Stimulated activated CD4-positive, alpha-beta T cell treated with anti-CD3 and anti-CD28 coated beads, Interleukin-15, amount 100 ng/mL, for 24 hours (primary cell): ENCODE measurements around the gene ATF4.

Experiments
- DNase-seq: peaks from one replicate; pipeline ENCODE4 v3.0.0-alpha.2; 2020

ATF4 gene

DNA sequence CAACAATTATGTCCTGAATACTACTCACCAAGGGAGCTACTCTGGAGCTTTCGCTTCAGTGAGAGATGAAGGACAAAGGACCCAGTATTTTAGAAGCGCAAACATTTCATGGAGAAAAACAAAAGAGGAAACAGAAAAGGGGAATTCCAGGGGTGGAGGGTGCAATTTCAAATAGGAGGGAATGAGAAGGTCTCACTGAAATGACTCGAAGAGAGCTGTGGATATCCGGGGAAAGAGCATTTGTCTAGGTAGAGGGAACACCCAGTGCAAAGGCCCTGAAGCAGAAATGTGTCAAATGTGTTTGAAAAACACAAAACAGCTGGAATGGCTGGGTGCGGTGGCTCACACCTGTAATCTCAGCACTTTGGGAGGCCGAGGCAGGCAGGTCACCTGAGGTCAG lies 9.8 kb downstream of the ATF4 start:
- no peak for DNase-seq

DNA sequence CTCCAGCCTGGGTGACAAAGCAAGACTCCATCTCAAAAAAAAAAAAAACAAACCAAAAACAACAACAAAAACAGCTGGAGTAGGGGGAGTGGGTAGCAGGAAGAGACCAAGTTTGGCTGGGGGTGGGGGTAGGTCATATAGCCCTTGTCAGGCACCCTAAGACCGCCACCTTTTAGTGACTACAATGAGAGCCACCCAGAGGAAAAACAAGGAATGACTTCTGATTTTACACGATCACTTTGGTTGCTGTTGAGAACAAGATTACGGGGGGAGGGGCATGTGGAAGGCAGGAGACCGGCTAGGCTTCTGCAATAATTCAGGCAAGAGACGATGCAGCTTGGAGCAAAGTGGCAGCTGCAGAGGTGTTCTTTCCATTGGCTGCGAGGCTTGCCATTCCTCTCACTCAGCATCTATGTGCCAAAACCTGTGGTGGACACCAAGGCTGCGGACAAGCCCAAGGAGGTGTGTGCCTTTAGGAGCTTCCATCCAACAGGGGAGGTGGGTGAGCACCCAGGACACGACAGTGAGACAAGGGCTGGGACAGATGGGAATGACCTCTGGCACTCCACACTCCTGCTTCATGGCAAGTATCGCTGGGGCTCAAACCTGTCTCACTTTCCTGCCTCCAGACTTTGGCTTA lies 10.4 kb downstream of the ATF4 start:
- DNase-seq, result peak; percentile 48

DNA sequence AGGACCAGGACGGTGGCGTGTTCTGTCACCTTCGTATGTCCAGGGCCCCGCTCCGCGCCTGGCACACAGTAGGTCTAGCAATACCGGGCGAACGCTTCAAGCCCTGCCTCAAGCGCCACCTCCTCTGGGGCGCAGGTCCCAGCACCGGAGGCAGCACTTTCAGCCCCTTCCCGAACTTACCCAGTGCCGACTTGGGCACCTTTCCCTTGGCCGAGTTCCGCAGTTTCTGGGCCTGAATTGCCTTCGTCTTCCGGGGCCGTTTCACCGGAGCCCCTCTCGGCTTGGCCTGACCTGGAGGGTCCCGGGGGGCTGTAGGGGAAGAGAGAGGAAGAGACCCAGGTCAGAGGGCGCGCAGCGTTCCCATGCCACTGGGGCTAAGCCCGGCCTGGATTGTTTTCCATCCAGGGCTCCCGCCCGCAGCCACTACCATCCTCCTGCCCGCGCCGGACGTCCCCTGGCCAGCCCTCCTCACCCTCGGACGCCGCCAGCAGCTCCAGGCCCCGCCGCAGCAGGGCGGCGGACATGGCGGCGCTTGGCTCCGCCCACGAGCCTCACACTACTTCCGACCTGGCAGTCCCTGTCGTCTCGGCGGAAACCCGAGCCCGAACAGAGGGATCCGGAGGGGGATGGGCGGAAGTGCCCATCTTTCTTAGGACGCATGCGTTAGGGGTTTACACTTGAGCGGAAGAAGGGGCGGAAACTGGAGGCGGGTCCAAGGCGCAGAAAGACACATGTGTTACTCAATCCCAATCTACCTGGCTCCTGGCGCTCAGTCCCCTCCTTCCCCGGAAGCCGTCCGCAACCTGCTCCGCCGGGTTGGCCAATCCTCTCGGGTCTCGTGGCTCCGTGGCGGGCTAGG lies 12.1 kb downstream of the ATF4 start, which contains the start of gene RPS19BP1:
Gene RPS19BP1 (minus strand): TSS at position 534 of the 859 bp plus-strand sequence. CDS start 10 bp downstream, at position 524.
- DNase-seq, result peak; percentile 100

DNA sequence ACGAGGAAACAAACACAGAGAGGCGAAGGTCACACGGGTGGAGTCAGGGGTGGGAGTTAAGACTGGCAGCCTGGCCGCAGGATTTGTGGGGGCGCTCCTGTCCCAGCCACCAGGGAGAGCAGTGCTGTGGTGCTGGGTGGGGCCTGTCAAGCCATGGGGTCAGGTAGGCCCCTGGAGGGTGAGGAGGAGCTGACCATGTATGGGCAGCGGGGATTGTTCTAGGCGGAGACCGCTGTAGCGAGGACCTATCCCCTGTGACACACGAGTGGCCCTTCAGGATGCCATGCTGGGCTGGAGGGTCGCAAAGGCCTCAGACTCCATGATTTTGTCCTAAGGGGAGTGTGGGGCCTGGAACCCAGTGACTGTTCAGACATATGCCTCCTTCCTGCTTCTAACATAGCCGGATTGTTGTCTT lies 13.7 kb downstream of the ATF4 start:
- DNase-seq, result no peak

DNA sequence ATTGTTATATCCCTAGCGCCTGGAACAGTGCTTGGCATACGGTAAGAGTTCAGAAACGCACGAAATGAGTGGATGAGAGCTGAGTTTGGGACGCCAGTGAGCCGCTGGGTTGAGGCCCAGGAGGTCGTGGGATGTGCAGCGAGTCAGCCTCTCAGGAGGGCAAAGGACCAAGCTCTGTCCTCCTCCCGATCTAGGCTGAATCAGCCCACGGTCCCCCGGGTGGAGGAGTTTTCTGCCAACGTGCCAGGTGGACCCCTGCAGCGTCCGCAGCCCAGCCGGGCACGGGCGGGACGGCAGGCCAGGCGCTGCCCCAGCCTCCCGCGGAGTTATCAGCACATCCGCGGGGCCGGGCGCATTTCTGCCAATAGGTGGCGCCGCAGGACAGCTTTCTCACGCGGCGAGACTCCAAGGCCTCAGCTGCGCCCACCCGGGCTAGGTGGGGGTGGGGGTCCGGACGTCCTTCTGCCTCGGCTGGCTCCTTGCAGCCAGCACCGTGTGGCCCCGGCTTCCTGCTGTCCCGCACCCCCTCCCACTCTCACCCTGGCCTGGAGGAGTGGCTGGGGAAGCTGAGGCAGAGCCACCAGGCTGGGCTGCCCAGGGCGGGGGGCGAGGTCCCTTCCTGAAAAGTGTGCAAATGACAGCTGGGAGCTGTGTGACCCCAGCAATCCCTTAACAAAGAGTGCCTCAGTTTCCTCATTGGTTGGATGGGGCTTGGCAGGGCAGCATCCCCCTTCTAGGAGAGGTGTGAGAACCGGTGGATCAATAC lies 14.4 kb downstream of the ATF4 start:
- DNase-seq, result peak; percentile 89

DNA sequence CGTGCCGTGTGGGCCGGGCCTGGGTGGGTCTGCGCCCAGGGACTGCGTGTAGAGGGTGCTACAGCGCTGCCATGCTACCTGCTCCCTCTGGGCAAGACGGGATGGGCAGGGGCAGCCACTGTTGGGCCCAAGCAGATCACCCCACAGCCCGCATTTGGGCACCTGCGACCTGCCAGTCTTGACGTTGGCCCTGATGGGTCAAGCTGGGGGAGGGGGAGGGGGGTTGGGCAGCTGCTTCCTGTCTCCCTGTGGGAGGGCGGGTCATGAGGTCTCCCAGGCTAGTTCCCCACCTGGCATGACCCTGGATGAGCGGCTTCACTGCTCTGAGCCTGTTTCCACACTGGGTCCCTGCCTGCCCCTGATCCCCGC lies 15.0 kb downstream of the ATF4 start:
- no peak for DNase-seq

DNA sequence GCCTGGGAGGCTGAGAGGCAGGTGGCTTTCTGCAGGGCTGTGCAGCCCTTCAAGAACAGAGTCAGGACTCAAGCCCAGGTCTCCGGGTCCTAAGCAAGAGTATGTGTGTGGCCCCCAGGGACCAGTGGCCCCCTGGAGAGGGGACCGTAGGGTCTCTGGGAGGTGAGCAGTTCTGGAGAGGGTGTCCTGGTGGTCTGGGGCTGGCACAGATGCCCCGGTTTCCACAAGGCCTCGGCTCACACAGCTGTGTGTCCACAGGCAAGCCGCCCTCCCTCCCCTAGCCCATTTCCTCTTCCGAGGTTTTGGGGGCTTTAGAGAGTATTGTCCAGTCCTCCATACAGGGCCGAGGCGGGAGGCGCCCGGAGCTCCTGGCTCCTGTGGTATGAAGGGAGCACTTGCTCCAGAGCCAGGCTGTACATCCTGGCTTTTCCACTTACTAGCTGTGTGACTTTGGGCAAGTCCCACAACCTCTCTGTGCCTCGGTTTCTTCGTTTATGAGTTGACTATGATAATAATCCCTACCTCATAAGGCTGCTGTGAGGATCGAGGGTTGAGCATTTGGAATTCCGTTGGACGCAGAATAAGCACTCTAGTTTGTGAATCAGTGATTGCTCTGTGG lies 15.6 kb downstream of the ATF4 start:
- DNase-seq, result no peak

DNA sequence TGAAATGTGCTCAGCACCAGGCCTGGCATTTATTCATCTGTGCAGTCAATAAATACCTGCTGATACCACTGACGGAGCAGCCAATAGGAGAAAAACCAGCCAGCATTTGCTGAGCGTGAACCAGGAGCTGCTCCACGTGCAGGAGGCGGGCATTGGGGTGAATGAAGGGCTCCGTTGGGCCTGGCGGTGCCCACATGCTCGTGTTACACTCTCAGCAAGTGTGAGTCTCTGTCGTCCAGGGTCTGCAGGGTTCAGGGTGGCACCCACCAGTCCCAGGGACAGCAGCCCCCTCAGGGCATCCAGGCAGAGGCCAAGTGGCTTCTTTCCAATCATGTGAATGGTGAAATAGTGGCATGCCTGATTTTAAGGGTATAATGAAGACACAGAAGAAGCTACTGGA lies 16.3 kb downstream of the ATF4 start:
- DNase-seq, result no peak

DNA sequence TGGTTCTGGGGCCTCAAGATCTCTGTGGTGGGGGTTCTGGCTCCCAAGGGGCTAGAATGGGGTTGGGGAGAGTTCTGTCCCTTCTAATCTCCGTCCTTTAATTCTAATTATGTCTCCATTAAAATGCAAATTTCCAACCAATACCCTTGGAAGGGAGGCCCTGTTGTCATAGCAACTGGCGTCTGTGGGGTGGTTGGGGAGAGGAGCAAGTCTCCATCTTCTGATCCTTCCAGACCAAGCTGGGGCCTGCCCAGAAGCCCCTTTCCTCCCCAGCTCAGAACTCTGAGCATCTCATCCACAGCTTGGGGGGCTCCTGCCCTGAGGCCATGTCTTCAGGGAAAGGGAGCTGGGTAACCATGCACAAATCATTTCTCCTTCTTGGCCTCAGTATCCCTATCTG lies 17.6 kb downstream of the ATF4 start:
- DNase-seq, result no peak

DNA sequence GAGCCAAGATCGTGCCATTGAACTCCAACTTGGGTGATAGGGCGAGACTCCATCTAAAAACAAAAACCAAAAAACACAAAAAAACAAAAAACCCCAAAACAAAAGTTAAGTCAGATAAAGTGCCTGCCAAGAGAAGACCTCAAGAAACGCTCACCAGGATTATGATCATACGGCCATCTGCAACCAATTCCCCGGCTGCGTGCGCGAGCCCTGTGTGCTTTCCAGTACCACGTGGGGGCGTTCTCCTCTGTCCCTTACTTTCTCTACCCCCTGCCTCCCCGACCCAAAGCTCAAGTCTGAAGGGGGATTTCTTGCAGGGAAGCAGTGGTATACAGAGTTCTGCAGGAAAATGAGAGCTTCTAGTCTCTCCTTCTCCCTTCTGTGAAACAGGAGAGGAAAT lies 22.7 kb downstream of the ATF4 start:
- peak; percentile 45 for DNase-seq

DNA sequence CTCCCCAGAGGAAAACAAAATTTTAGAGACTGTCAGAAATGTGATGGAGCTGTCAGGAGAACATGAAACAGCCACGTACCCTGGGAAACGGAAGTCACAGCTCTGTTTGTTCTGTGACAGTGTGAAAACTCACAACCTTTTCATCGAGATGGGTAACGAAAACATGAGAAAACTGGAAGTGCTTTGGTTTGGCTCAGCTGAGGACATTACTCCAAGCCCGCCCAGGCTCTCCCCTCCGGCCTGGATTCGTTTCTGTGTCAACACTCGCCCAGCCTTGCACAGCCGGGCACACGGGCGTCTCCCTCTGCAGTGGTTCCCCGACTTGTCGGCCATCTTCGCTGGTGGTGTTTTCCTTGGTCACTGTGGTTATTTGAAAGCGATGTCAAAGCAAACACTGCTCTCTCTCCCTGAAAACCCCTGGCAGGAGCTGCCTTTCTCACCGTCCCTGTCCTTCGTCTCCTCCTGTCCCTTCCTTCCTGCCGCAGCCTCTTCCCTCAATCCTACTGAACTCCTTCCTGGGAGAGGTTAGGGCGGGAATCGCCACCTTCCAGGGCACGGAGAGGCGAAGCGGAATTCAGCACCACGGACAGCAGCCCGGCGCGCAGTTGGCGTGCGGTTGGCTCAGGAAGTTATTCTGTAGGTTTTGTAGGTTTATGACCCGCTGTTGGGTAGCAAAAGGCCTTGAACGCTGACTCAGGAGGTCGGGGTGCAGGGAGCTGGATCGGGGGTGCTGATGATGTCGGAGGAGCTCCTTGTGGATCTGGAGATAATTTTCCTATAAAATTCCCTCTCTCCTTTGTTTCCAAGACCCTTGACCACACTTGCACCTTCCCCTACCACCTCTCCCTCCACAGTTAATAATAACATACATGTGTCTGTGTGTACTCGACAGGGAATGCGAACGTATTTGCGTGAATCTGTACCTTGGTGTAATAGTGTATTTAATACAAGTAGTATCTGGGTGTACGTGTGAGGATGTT lies 25.3 kb downstream of the ATF4 start:
- peak; percentile 77 for DNase-seq

DNA sequence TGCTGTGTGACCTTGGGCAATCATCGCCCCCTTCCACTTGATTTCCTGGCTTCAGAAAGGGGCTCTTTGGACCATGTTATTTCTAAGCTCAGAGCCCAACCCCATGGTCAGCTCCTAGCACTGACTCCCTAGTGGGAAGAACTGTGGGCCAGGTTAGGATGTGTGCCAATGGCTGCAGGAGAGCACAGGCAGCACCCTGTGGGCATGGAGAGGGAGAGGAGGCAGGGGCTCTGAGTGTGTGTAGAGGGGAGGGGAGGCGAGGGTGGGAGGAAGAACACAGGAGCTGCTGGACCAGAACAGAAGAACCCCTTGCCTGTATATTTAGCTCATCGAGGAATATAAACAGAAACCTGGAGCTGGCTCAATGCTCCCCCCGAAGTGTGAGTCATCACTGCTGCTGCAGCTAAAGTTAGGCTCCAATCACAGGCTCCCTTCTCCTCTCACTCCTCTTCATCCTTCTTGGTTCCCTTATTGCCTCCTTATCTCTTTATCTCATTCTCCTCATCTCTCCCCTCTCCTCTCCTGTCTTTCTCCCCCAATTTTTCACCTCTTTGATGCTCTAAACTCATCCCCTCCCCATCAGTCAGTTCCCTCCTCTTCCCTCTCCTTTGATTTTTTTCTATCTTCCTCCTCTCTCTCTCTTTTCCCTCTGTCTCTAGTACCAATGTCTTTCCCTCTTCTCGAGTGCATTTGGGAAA lies 26.7 kb downstream of the ATF4 start:
- no peak for DNase-seq

DNA sequence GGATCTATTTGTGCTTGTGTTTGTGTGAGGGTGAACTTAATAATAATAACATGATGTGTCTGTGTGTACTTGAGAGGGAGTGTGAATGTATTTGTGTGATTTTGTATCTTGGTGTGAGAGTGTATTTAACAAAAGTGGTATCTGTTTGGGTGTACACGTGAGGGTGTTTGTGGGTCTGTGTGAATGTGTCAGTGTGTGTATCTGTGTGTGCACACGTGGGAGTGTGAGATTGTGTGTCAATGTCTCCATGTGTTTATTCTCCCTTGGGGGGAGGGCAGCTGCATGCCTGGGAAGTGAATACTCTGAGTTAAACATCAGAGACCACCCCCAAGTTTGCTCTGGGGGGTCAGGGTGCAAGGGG lies 27.2 kb downstream of the ATF4 start:
- no peak for DNase-seq

DNA sequence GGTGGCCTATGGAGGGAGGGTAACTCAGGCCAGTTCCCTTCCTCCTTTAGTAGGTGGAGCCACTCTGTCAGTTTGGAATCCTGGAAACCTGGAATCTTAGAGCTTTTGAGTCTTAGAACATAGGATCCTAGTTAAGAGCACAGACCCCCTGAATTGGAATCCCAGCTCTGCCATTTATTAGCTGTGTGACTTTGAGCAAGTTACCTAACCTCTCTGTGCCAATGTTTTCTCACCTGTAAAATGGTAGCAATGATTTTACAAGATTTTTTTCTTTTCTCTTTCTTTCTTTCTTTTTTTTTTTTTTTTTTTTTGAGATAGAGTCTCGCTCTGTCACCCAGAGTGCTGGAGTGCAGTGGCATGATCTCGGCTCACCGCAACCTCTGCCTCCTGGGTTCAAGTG lies 33.1 kb downstream of the ATF4 start:
- DNase-seq, result no peak

DNA sequence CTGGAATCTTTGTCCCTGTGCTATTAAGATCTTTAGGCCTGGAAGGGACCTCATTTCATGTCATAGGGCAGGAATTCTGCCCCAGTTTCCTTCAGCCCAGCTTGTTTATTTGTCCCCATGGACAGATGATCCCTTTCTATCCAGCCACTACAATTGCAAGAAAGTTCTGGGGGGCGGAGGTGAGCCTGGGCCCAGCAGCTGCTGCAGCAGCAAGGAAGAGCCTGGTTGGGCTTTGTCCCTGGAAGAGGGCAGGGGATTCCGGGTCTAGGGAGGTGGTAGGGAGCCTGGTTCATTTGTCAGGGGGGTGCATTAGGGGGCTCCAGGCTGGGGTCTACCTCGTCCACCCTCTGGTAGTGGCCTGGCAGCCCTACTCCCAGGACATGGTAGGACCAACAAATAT lies 33.8 kb downstream of the ATF4 start:
- DNase-seq, result no peak

DNA sequence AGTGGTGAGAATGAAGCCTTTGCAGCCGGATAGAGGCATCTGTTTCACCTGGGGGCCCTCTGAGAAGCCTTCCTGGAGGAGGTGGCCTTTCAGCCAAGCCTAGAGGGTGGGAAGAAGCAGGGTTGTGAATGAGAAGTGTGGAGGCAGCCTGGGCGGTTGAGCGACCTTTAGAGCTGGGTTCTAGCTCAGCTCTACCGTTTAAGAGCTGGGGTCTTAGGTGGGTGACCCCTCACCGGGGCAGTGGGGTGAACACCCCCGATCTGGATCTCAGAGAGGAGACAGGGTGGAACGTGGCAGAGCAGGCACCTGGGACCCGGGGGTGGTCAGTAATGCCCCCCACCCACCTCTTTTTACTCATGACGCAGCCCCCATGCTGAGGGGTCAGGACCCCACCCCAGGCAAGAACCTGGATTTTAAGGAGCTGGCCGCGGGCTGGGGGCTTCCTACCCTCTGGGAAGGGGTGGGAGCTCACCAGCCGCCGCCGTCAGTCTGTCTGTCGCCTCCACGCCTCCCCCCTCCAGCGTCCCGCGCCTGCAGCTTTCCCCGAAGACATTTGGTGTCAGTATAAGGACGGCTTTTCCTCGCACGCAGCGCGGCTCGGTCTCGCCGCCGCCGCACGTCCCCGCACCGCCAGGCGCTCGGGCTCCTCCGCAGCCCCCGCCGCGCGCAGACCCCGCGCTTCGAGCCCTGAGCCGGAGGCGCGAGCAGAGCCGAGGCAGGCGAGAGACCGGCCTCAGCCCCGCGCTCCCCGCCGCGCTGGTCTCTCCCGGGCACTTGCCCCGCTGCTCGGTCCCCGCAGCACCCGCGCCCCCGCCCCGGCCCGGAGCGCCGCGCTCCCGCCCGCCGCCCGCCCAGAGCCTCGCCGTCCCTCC lies 36.8 kb downstream of the ATF4 start:
- DNase-seq, result peak; percentile 65

DNA sequence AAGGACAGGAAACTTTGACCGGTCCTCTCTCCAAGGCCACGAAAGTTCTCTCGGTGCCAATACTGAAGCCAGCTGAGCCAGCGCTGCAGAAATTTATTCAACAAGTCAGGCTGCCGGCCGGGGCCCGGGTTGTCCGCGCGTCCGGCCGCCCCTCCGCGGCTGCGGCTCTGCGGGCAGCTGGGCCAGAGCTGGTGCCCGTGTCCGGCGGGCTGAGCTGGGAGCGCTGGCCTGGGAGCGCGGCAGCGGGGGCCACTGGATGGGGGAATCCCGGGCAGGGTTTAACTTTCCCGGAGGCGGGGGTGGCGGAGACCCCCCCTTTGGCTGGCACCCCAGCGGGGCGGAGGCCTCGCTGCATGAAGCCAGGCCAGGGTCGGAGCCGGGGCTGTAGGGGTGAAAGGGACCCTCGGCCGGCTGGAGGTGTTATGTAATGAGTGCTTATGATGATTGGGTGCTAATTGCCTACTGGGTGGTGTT lies 37.9 kb downstream of the ATF4 start:
- DNase-seq, result no peak

DNA sequence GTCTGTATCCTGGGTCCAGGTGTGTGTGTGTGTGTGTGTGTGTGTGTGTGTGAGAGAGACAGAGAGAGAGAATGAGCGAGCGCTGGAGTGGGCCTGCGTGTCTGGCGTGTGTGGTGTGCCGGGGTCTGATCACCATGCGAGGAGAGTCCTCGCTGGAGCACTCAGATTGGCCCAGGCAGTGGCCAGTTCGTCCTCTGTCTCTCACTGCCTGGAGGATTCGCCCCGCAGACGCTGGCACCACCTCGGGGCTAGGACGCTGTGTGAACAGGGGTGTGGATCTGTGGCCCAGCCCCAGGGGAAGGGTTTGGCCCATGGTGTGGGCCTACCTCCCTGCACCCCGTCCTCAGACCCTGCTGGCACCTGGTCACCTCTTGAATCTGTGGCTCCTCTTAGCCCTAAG lies 38.6 kb downstream of the ATF4 start:
- DNase-seq, result no peak

DNA sequence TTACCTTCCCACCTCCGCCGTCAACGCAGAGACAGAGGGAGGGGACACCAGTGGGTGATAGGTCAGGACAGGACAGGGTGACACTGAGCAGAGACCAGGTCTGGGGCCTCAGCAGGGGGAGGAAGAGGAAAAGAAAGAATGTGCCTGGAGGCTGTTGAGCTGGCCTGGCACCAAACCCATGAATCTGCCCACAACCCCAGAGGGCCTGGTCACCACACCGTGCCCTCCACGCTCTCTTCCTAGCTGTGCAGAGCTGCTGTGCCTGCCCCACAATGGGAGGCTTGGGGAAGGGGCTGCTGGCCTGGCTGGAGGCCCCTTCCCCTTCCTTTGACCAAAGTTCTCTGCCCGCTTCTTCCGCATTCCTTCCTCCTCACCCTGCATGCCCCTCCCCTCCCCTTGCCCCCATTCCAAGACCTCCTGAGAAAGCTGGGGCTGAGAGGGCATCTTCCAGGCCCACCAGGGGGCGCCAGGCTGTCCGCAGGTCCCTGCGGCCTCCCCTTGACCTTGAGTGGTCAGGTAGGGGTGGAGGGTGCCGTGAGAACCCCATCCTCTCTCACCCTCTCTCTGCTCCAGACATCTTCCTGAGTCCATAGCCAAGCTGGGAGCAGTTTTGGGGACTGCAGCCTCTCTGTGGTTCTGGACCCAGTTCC lies 39.2 kb downstream of the ATF4 start:
- no peak for DNase-seq

DNA sequence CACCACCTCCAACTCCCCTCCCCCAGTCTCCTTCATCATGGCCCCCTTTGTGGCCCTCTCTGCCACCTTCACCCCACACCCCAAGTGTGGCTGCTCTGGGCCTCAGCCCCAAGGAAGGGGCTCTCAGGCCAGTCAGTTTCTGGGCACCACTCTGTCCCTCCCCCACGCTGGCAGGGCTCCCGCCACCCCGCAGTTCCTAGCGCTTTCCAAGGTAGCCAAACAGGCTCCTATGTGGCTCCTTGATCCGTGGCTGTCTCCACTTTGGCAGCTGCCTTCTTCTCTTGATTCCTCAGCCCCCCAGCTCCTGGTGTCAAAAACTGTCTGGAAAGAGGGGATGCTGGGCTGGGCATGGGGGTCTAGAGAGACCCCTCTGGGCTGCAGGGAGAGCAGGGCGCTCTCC lies 39.8 kb downstream of the ATF4 start:
- DNase-seq, result no peak
